Measurements from ENCODE around the gene FLRT2.

Gene FLRT2

GRCh38 chr14:85530626-85531025 lies 682 bp downstream of the FLRT2 start:
- no peak for DNase-seq (ENCODE audit: low spot score)

- DNase-seq (ENCODE audit: low spot score) = no peak
Observed at GRCh38 chr14:85531141-85531586, 1.2 kb downstream of the FLRT2 start.

- no peak for DNase-seq (ENCODE audit: low spot score)
Observed at GRCh38 chr14:85531587-85532373, 1.8 kb downstream of the FLRT2 start.

- no peak for DNase-seq (ENCODE audit: low spot score)
Observed at GRCh38 chr14:85532374-85533022, 2.6 kb downstream of the FLRT2 start.

GRCh38 chr14:85533023-85533860 lies 3.3 kb downstream of the FLRT2 start:
- peak; percentile 6 for DNase-seq (ENCODE audit: low spot score)

- DNase-seq (ENCODE audit: low spot score) = no peak
Observed at GRCh38 chr14:85533861-85534291, 3.9 kb downstream of the FLRT2 start.

- DNase-seq (ENCODE audit: low spot score) = no peak
Observed at GRCh38 chr14:85534458-85535293, 4.7 kb downstream of the FLRT2 start.

- DNase-seq (ENCODE audit: low spot score) = no peak
Observed at GRCh38 chr14:85535321-85535720, 5.4 kb downstream of the FLRT2 start.

- DNase-seq (ENCODE audit: low spot score) = no peak
Observed at GRCh38 chr14:85535991-85536832, 6.3 kb downstream of the FLRT2 start.

- no peak for DNase-seq (ENCODE audit: low spot score)
Observed at GRCh38 chr14:85536833-85537190, 6.9 kb downstream of the FLRT2 start.

- no peak for DNase-seq (ENCODE audit: low spot score)
Observed at GRCh38 chr14:85537526-85537925, 7.6 kb downstream of the FLRT2 start.

GRCh38 chr14:85538636-85539035 lies 8.7 kb downstream of the FLRT2 start:
- no peak for DNase-seq (ENCODE audit: low spot score)

- DNase-seq (ENCODE audit: low spot score) = no peak
Observed at GRCh38 chr14:85539510-85539909, 9.6 kb downstream of the FLRT2 start.

GRCh38 chr14:85542623-85543022 lies 12.7 kb downstream of the FLRT2 start:
- DNase-seq (ENCODE audit: low spot score) = no peak

- DNase-seq (ENCODE audit: low spot score) = no peak
Observed at GRCh38 chr14:85545738-85546137, 15.8 kb downstream of the FLRT2 start.

GRCh38 chr14:85546390-85546789 lies 16.4 kb downstream of the FLRT2 start:
- DNase-seq (ENCODE audit: low spot score) = no peak

GRCh38 chr14:85549697-85550096 lies 19.8 kb downstream of the FLRT2 start:
- no peak for DNase-seq (ENCODE audit: low spot score)

GRCh38 chr14:85554106-85554505 lies 24.2 kb downstream of the FLRT2 start:
- no peak for DNase-seq (ENCODE audit: low spot score)

- no peak for DNase-seq (ENCODE audit: low spot score)
Observed at GRCh38 chr14:85556267-85556666, 26.3 kb downstream of the FLRT2 start.

GRCh38 chr14:85558505-85558904 lies 28.6 kb downstream of the FLRT2 start:
- no peak for DNase-seq (ENCODE audit: low spot score)

- DNase-seq (ENCODE audit: low spot score) = no peak
Observed at GRCh38 chr14:85562630-85563029, 32.7 kb downstream of the FLRT2 start.
